ENCODE measurements around the gene TM7SF2. TPM values are rescaled to one million over a fixed set of nuclear protein-coding genes. Genes with fewer than 3 reads are reported as not detected.
A peak's percentile ranks its signal among the peaks of the same experiment; 100 is the strongest.

TM7SF2 gene
- total RNA-seq, 2 donors from 2014 or later, result 97.9 to 108 TPM

- H3K4me3 ChIP-seq (ENCODE audit: low read length), result no peak overlapping the region
- Mint-ChIP-seq H3K27me3 (ENCODE audit: insufficient read depth) (no peaks in the 10 kb centered on the region), H3K36me3 (ENCODE audit: low read depth) (peaks cover 38% of the 10 kb centered on the region), H3K4me1 (peaks cover 8% of the 10 kb centered on the region), H3K27ac (no peak overlapping the region), H3K4me3 (peak overlapping the region; percentile 5), H3K9me3 (no peaks in the 10 kb centered on the region)
- peak; percentile 22 for DNase-seq
- H3K9ac ChIP-seq (ENCODE audit: extremely low read depth, low read length, poor library complexity, severe bottlenecking), result no peak overlapping the region
- 80 to 92% methylated on average over 1 to 3 of the region's 5 CpGs for WGBS, 2 experiments (ENCODE audit: insufficient coverage in 1 of 2, insufficient read length in 1 of 2)
- no peaks in the 10 kb centered on the region for H3K4me1 ChIP-seq (ENCODE audit: control insufficient read depth, insufficient read depth, low read length)
- TF ChIP-seq CTCF (conservative IDR thresholded peaks at IDR 0.05), result no peak
- peaks cover 67% of the 10 kb centered on the region for H3K36me3 ChIP-seq (ENCODE audit: control insufficient read depth, insufficient read depth, low read length)
- H3K27ac ChIP-seq (ENCODE audit: low read depth, low read length), result no peak overlapping the region
- no peaks in the 10 kb centered on the region for H3K27me3 ChIP-seq (ENCODE audit: control insufficient read depth, insufficient read depth, low read length, poor library complexity, severe bottlenecking)
- no peaks in the 10 kb centered on the region for H3K9me3 ChIP-seq (ENCODE audit: control insufficient read depth, low read length)
Measured at GRCh38 chr11:65124480-65125196, 13.0 kb downstream of the TM7SF2 start.

- Mint-ChIP-seq H3K4me1 (peaks cover 8% of the 10 kb centered on the region), H3K27me3 (ENCODE audit: insufficient read depth) (no peaks in the 10 kb centered on the region), H3K27ac (no peak overlapping the region), H3K9me3 (no peaks in the 10 kb centered on the region), H3K36me3 (ENCODE audit: low read depth) (peaks cover 35% of the 10 kb centered on the region), H3K4me3 (no peak overlapping the region)
- Histone ChIP-seq H3K27ac (ENCODE audit: low read depth, low read length) (no peak overlapping the region), H3K9ac (ENCODE audit: extremely low read depth, low read length, poor library complexity, severe bottlenecking) (no peak overlapping the region), H3K36me3 (ENCODE audit: control insufficient read depth, insufficient read depth, low read length) (peaks cover 64% of the 10 kb centered on the region), H3K27me3 (ENCODE audit: control insufficient read depth, insufficient read depth, low read length, poor library complexity, severe bottlenecking) (no peaks in the 10 kb centered on the region), H3K9me3 (ENCODE audit: control insufficient read depth, low read length) (no peaks in the 10 kb centered on the region), H3K4me3 (ENCODE audit: low read length) (no peak overlapping the region), H3K4me1 (ENCODE audit: control insufficient read depth, insufficient read depth, low read length) (no peaks in the 10 kb centered on the region)
- DNase-seq, result peak; percentile 21
- TF ChIP-seq CTCF (conservative IDR thresholded peaks at IDR 0.05), result no peak
- WGBS, 2 experiments (ENCODE audit: insufficient coverage in 1 of 2, insufficient read length in 1 of 2), result 93 to 94% methylated on average over 7 to 12 of the region's 12 CpGs
Measured at GRCh38 chr11:65125197-65126056, 13.8 kb downstream of the TM7SF2 start.

GRCh38 chr11:65126624-65127274 lies 15.1 kb downstream of the TM7SF2 start:
- peaks cover 35% of the 10 kb centered on the region for H3K36me3 Mint-ChIP-seq (ENCODE audit: low read depth)
- DNase-seq, result peak; percentile 11

More at GRCh38 chr11:65126624-65127274, 15.1 kb downstream of the TM7SF2 start:
- Histone ChIP-seq H3K27me3 (ENCODE audit: control insufficient read depth, insufficient read depth, low read length, poor library complexity, severe bottlenecking) (no peaks in the 10 kb centered on the region), H3K9ac (ENCODE audit: extremely low read depth, low read length, poor library complexity, severe bottlenecking) (no peak overlapping the region), H3K9me3 (ENCODE audit: control insufficient read depth, low read length) (no peaks in the 10 kb centered on the region), H3K4me1 (ENCODE audit: control insufficient read depth, insufficient read depth, low read length) (no peaks in the 10 kb centered on the region), H3K36me3 (ENCODE audit: control insufficient read depth, insufficient read depth, low read length) (peaks cover 68% of the 10 kb centered on the region), H3K27ac (ENCODE audit: low read depth, low read length) (no peak overlapping the region), H3K4me3 (ENCODE audit: low read length) (no peak overlapping the region)
- Mint-ChIP-seq H3K27ac (no peak overlapping the region), H3K27me3 (ENCODE audit: insufficient read depth) (no peaks in the 10 kb centered on the region), H3K4me1 (peaks cover 4% of the 10 kb centered on the region), H3K4me3 (no peak overlapping the region), H3K9me3 (no peaks in the 10 kb centered on the region)
- no peak for TF ChIP-seq CTCF (conservative IDR thresholded peaks at IDR 0.05)
- WGBS, 2 experiments (ENCODE audit: insufficient coverage in 1 of 2, insufficient read length in 1 of 2), result 86 to 100% methylated on average over 4 to 6 of the region's 6 CpGs
